MCF 10A (cell line): ENCODE results near the gene CNTNAP2. TPM values are rescaled to one million over a fixed set of nuclear protein-coding genes. Genes with fewer than 3 reads are reported as not detected.

Experiments
- BruUV-seq: library from RNA; stranded (reverse); fragments of 400-500 nt; replicated peaks from 2 replicates; lab custom pipeline; 2021; lab: Mats Ljungman, UMichigan
- CTCF ChIA-PET: fragments of 300-600 bp; sonication (Branson Sonifier 250); formaldehyde crosslinking; extraction: SDS; loops from one replicate; lab custom pipeline; 2021; ENCODE audit warnings: antibody characterized with exemption, inconsistent platforms; lab: Yijun Ruan, JAX
- POLR2A ChIA-PET: fragments of 300-600, 350-650 bp; sonication (Branson Sonifier 250); formaldehyde crosslinking; extraction: SDS; loops from one replicate; lab custom pipeline; 2020; ENCODE audit warnings: antibody characterized with exemption, inconsistent platforms; lab: Yijun Ruan, JAX
- DNase-seq: peaks from one replicate; pipeline ENCODE4 v3.0.0-alpha.2; 2018; ENCODE audit not compliant: unreplicated experiment
- H3K27ac Mint-ChIP-seq: one replicate; pipeline ENCODE4 v1.8.0; 2022; ENCODE audit warnings: mild to moderate bottlenecking, low read depth, mixed read lengths; ENCODE audit not compliant: unreplicated experiment
- H3K27me3 Mint-ChIP-seq: one replicate; pipeline ENCODE4 v1.8.0; 2022; ENCODE audit warnings: mixed read lengths; ENCODE audit not compliant: insufficient read depth, unreplicated experiment
- H3K36me3 Mint-ChIP-seq: one replicate; pipeline ENCODE4 v1.8.0; 2022; ENCODE audit warnings: mild to moderate bottlenecking, moderate library complexity, mixed read lengths; ENCODE audit not compliant: insufficient read depth, unreplicated experiment
- H3K4me1 Mint-ChIP-seq: one replicate; pipeline ENCODE4 v1.8.0; 2022; ENCODE audit warnings: mixed read lengths; ENCODE audit not compliant: insufficient read depth, unreplicated experiment
- H3K4me3 Mint-ChIP-seq: one replicate; pipeline ENCODE4 v1.8.0; 2022; ENCODE audit warnings: mild to moderate bottlenecking, moderate library complexity, mixed read lengths; ENCODE audit not compliant: unreplicated experiment
- H3K9me3 Mint-ChIP-seq: one replicate; pipeline ENCODE4 v1.8.0; 2022; ENCODE audit warnings: mixed read lengths; ENCODE audit not compliant: unreplicated experiment
- CTCF ChIP-seq: fragments of 200-600 bp; IDR thresholded peaks from one replicate; pipeline ENCODE4 v1.8.0; 2022; ENCODE audit warnings: antibody characterized with exemption, mild to moderate bottlenecking; ENCODE audit not compliant: unreplicated experiment
- intact Hi-C: fragments of 100-400 bp; cut with micrococcal nuclease; formaldehyde crosslinking; loops from 2 replicates; pipeline ENCODE4 v1.14.1; 2022
- total RNA-seq: library from RNA; stranded (reverse); gene quantifications from 2 replicates; pipeline ENCODE4 v1.2.3, GENCODE V29; 2022

CNTNAP2 gene
- total RNA-seq, 1 experiment from 2014 or later = 1.1 TPM

- Mint-ChIP-seq H3K27me3 (peaks cover 34% of the 10 kb centered on the region), H3K4me3 (no peak overlapping the region), H3K27ac (no peak overlapping the region), H3K4me1 (no peaks in the 10 kb centered on the region), H3K9me3 (peaks cover 12% of the 10 kb centered on the region), H3K36me3 (no peaks in the 10 kb centered on the region)
- no peak for TF ChIP-seq CTCF
- CTCF ChIA-PET = no interaction called here
- no peak for DNase-seq
- POLR2A ChIA-PET = no interaction called here
- intact Hi-C loops = no loop called here
- BruUV-seq = no TSS peak
Observed at GRCh38 chr7:146755585-146755984, 639.0 kb downstream of the CNTNAP2 start.

DNA sequence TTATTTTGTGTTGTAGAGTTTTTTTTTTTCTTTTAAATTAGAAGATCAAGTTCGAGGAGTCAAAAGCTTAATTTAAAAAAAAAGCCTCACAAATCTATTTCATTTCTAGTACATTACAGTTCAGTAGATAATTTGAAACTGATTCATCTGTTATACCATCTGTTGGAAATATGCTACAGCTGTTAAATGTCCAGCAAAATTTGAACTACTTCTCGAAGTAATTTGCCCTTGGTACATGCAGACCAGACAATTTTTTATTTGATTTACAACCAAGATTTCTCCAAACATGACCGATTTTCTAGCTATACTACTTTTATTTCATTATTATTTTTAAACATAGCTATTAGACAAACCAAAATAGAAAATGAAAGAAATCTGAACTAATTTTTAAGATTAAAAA, 647.9 kb downstream of the CNTNAP2 start:
- Mint-ChIP-seq H3K4me3 (no peak overlapping the region), H3K27ac (no peak overlapping the region), H3K36me3 (no peaks in the 10 kb centered on the region), H3K27me3 (peaks cover 59% of the 10 kb centered on the region), H3K9me3 (no peaks in the 10 kb centered on the region), H3K4me1 (no peaks in the 10 kb centered on the region)
- BruUV-seq = no TSS peak
- no peak for TF ChIP-seq CTCF
- ChIA-PET POLR2A (no interaction called here), CTCF (no interaction called here)
- no peak for DNase-seq
- intact Hi-C loops = no loop called here

DNA sequence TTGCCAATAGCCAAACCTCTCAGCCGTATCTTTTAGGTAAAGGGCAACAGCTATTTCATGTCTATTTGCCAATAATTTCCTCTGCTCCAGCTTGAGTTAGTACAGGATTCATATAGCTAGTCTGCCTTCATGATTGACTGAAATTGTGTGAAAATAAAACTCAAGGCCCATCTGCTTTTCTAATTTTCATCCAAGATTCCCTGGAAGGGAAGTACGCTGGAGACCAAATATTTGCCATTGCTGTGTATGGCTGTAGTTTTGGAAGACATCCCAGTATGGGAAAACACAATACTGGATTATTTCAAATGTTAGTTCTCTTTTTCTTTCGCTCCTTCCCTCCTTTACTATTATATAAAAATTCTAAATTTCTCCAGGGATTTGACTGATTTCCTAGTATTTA, 652.4 kb downstream of the CNTNAP2 start:
- no peak for TF ChIP-seq CTCF
- Mint-ChIP-seq H3K9me3 (no peaks in the 10 kb centered on the region), H3K27ac (no peak overlapping the region), H3K36me3 (no peaks in the 10 kb centered on the region), H3K4me1 (no peaks in the 10 kb centered on the region), H3K4me3 (no peak overlapping the region), H3K27me3 (peaks cover 59% of the 10 kb centered on the region)
- ChIA-PET CTCF (no interaction called here), POLR2A (no interaction called here)
- intact Hi-C loops = no loop called here
- no TSS peak for BruUV-seq
- DNase-seq = no peak

DNA sequence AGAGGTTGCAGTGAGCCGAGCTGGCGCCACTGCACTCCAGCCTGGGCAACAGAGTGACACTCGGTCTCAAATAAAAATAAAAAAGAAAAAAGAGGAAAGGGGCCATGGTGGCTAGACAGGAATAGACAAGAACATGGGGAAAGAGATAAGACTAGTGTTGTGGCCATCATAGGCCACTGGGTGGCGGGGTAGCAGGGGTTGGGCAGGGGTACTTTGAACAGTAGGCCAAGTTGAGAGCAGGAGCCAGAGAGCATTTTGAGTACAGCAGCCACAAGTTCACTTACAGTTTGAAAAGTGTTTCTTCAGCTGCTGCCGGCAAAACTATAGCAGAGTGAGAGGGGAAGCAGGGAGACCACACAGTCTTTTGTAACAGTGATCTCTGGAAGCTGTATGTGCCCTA, 656.0 kb downstream of the CNTNAP2 start:
- no TSS peak for BruUV-seq
- Mint-ChIP-seq H3K27ac (no peak overlapping the region), H3K4me3 (no peak overlapping the region), H3K27me3 (peaks cover 56% of the 10 kb centered on the region), H3K9me3 (no peaks in the 10 kb centered on the region), H3K36me3 (no peaks in the 10 kb centered on the region), H3K4me1 (no peaks in the 10 kb centered on the region)
- POLR2A ChIA-PET = no interaction called here
- CTCF ChIA-PET = interaction anchor here (0.7 kb wide), 2 partner anchors 8 to 753 kb away, joined by 3 to 6 read pairs; no protein-coding TSS in a partner anchor
- intact Hi-C loops = no loop called here
- TF ChIP-seq CTCF = peak; percentile 24
- no peak for DNase-seq
